Heart left ventricle (tissue), 13 donors: Measurements from ENCODE around the gene ARHGAP24.

Source experiments
- CTCF ChIP-seq, 12 donors: fragments of 200-600 bp; sonication (generic) in 4 of 12; IDR thresholded peaks; one replicate each; pipeline versions ENCODE4 v1.5.0 to v1.8.0; 2018 to 2022; ENCODE audit warnings: antibody characterized with exemption in 12 of 12, mild to moderate bottlenecking in 5 of 12
- POLR2A ChIP-seq, 2 donors: fragments of 450-650 bp; IDR thresholded peaks; one replicate each; pipeline ENCODE4 v1.6.1; 2017; ENCODE audit warnings: antibody characterized with exemption in 2 of 2, mild to moderate bottlenecking in 2 of 2, moderate library complexity in 2 of 2
- donor health status: ischemic (EF 13 %, LVEDD 7.1; RV severe dilation, severe dysfunction).
- donor health status: DM: no; HTN: yes; CAD: no.
- donor health status: DM: no; HTN: no; CAD: no.
- donor health status: ischemic (EF 25% LVEDD 6.9; RV normal size, moderate dysfunction).
- donor health status: ischemic (EF 25% LVEDD 5.7; RV mildly dilated, moderate dysfunction).
- donor health status: ischemic (EF 35%, LVEDD 5.7; RV mildly dilated, moderate dysfunction).
- donor health status: nonischemic (EF 11% LVEDD 7.7; RV severe dilation, severe dysfunction).
- donor health status: DM: yes; HTN: yes; CAD: no.
- donor health status: PGD.
- donor health status: ischemic (EF 29% LVEDD 5.4; RV normal size, mild dysfunction).
- donor health status: nonischemic (EF 23%, LVEDD 6.1; RV moderate dilation, normal function).

DNA sequence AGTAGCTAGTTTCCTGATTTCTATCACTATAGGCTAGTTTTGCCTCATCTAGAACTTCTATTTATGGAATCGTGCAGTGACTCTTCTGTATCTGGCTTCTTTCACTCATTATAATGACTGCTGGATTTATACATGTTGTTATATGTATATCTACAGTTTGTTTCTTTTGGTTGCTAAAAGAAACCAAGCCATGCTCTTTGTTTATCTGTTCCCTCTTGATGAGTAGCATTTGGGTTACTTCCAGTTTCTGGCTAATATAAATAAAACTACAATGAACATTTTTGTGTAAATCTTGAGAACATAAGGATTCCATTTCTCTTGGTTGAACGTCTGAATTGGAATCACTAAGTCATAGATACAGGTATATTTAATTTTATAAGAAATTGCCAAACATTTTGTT, 73.9 kb downstream of the ARHGAP24 start:
- no peak for TF ChIP-seq CTCF (IDR thresholded peaks at IDR 0.05)
- no peak for TF ChIP-seq POLR2A (IDR thresholded peaks at IDR 0.05)
